ENCODE measurements around the gene POLR2J. TPM values are rescaled to one million over a fixed set of nuclear protein-coding genes. Genes with fewer than 3 reads are reported as not detected.

Gene POLR2J
- total RNA-seq, 1 experiment from 2014 or later = 50.5 TPM

- TF ChIP-seq, protein P1, sequence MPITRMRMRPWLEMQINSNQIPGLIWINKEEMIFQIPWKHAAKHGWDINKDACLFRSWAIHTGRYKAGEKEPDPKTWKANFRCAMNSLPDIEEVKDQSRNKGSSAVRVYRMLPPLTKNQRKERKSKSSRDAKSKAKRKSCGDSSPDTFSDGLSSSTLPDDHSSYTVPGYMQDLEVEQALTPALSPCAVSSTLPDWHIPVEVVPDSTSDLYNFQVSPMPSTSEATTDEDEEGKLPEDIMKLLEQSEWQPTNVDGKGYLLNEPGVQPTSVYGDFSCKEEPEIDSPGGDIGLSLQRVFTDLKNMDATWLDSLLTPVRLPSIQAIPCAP (CRISPR knock-in tag; IDR thresholded peaks at IDR 0.05) = 0 out of 2 replicates have a peak, but pooled peaks have one; percentile 53
- no peak for TF ChIP-seq NR1H2 (CRISPR knock-in tag; IDR thresholded peaks at IDR 0.05)
- TF ChIP-seq SMAD3 (CRISPR knock-in tag; IDR thresholded peaks at IDR 0.05; ENCODE audit: borderline replicate concordance) = peak; percentile 33; the same call in 1 of the 2 replicates
- TF ChIP-seq, protein P2, sequence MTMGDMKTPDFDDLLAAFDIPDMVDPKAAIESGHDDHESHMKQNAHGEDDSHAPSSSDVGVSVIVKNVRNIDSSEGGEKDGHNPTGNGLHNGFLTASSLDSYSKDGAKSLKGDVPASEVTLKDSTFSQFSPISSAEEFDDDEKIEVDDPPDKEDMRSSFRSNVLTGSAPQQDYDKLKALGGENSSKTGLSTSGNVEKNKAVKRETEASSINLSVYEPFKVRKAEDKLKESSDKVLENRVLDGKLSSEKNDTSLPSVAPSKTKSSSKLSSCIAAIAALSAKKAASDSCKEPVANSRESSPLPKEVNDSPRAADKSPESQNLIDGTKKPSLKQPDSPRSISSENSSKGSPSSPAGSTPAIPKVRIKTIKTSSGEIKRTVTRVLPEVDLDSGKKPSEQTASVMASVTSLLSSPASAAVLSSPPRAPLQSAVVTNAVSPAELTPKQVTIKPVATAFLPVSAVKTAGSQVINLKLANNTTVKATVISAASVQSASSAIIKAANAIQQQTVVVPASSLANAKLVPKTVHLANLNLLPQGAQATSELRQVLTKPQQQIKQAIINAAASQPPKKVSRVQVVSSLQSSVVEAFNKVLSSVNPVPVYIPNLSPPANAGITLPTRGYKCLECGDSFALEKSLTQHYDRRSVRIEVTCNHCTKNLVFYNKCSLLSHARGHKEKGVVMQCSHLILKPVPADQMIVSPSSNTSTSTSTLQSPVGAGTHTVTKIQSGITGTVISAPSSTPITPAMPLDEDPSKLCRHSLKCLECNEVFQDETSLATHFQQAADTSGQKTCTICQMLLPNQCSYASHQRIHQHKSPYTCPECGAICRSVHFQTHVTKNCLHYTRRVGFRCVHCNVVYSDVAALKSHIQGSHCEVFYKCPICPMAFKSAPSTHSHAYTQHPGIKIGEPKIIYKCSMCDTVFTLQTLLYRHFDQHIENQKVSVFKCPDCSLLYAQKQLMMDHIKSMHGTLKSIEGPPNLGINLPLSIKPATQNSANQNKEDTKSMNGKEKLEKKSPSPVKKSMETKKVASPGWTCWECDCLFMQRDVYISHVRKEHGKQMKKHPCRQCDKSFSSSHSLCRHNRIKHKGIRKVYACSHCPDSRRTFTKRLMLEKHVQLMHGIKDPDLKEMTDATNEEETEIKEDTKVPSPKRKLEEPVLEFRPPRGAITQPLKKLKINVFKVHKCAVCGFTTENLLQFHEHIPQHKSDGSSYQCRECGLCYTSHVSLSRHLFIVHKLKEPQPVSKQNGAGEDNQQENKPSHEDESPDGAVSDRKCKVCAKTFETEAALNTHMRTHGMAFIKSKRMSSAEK (CRISPR knock-in tag; IDR thresholded peaks at IDR 0.05; ENCODE audit: borderline replicate concordance) = no peak
- peak; percentile 88 for TF ChIP-seq MYBL2 (CRISPR knock-in tag; IDR thresholded peaks at IDR 0.05)
- TF ChIP-seq PRDM15 (CRISPR knock-in tag; IDR thresholded peaks at IDR 0.05) = 0 out of 2 replicates have a peak, but pooled peaks have one; percentile 59
- TF ChIP-seq TEAD1 (CRISPR knock-in tag; IDR thresholded peaks at IDR 0.05) = peak; percentile 89
- peak; percentile 32; the same call in 1 of the 2 replicates for TF ChIP-seq ZNF263 (CRISPR knock-in tag; IDR thresholded peaks at IDR 0.05; ENCODE audit: low read depth)
- TF ChIP-seq ZNF317 (CRISPR knock-in tag; IDR thresholded peaks at IDR 0.05; ENCODE audit: borderline replicate concordance, low read depth) = 0 out of 2 replicates have a peak, but pooled peaks have one; percentile 9
- TF ChIP-seq SP1 (CRISPR knock-in tag; conservative IDR thresholded peaks at IDR 0.05) = peak; percentile 68
- peak; percentile 78 for TF ChIP-seq GABPB1 (CRISPR knock-in tag; IDR thresholded peaks at IDR 0.05)
- TF ChIP-seq, protein P3, sequence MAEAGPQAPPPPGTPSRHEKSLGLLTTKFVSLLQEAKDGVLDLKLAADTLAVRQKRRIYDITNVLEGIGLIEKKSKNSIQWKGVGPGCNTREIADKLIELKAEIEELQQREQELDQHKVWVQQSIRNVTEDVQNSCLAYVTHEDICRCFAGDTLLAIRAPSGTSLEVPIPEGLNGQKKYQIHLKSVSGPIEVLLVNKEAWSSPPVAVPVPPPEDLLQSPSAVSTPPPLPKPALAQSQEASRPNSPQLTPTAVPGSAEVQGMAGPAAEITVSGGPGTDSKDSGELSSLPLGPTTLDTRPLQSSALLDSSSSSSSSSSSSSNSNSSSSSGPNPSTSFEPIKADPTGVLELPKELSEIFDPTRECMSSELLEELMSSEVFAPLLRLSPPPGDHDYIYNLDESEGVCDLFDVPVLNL (CRISPR knock-in tag; IDR thresholded peaks at IDR 0.05; ENCODE audit: borderline replicate concordance, low read depth) = no peak
- 0 out of 2 replicates have a peak, but pooled peaks have one; percentile 29 for TF ChIP-seq KAT7 (CRISPR knock-in tag; IDR thresholded peaks at IDR 0.05; ENCODE audit: borderline replicate concordance)
- TF ChIP-seq JUN (CRISPR knock-in tag; IDR thresholded peaks at IDR 0.05) = no peak
- no peak for TF ChIP-seq ATF1 (CRISPR knock-in tag; IDR thresholded peaks at IDR 0.05)
- TF ChIP-seq, protein P4, sequence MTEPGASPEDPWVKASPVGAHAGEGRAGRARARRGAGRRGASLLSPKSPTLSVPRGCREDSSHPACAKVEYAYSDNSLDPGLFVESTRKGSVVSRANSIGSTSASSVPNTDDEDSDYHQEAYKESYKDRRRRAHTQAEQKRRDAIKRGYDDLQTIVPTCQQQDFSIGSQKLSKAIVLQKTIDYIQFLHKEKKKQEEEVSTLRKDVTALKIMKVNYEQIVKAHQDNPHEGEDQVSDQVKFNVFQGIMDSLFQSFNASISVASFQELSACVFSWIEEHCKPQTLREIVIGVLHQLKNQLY (CRISPR knock-in tag; IDR thresholded peaks at IDR 0.05) = peak; percentile 83; the same call in 1 of the 2 replicates
- peak; percentile 78; the same call in 1 of the 2 replicates for TF ChIP-seq FOXP1 (CRISPR knock-in tag; IDR thresholded peaks at IDR 0.05; ENCODE audit: borderline replicate concordance)
- no peak for TF ChIP-seq GTF2I (CRISPR knock-in tag; conservative IDR thresholded peaks at IDR 0.05)
- no peak for TF ChIP-seq ATF6 (CRISPR knock-in tag; IDR thresholded peaks at IDR 0.05)
- peak; percentile 53; the same call in 1 of the 2 replicates for TF ChIP-seq CBFB (CRISPR knock-in tag; IDR thresholded peaks at IDR 0.05; ENCODE audit: low read depth)
- peak; percentile 40; the same call in 1 of the 2 replicates for TF ChIP-seq FOXK1 (CRISPR knock-in tag; IDR thresholded peaks at IDR 0.05)
- TF ChIP-seq CREM (CRISPR knock-in tag; IDR thresholded peaks at IDR 0.05) = peak; percentile 79; the same call in 1 of the 2 replicates
- peak; percentile 46; the same call in 1 of the 2 replicates for TF ChIP-seq ESRRA (CRISPR knock-in tag; IDR thresholded peaks at IDR 0.05; ENCODE audit: borderline replicate concordance)
These were observed 14.0 kb downstream of the POLR2J start, which contains the start of the genes ALKBH4 and LRWD1 (continued) for GRCh38 chr7:102464577-102465280.
